SK-N-MC (cell line): ENCODE results near the gene ARHGEF1.
A peak's percentile ranks its signal among the peaks of the same experiment; 100 is the strongest.

Experiments used
- DNase-seq: peaks from one replicate; pipeline ENCODE4 v3.0.0-alpha.2; 2011; ENCODE audit warnings: low read depth, low spot score
- H3K27ac ChIP-seq: fragments of 200-600 bp; sonication (generic); 2 replicates; pipeline ENCODE4 v1.5.1; 2016; ENCODE audit warnings: mixed run types
- H3K36me3 ChIP-seq: fragments of 200-600 bp; sonication (generic); 2 replicates; pipeline ENCODE4 v1.6.1; 2017; ENCODE audit warnings: antibody characterized with exemption, low read length, mixed read lengths; ENCODE audit not compliant: insufficient read depth
- H3K4me3 ChIP-seq: fragments of 200-600 bp; sonication (generic); 2 replicates; pipeline ENCODE4 v1.5.1; 2016
- H3K9ac ChIP-seq: fragments of 200-600 bp; sonication (generic); 2 replicates; pipeline ENCODE4 v1.8.0; 2017; ENCODE audit warnings: mixed run types, mixed read lengths; ENCODE audit not compliant: insufficient read length
- H3K9me3 ChIP-seq: fragments of 200-600 bp; sonication (generic); 2 replicates; pipeline ENCODE4 v1.6.1; 2017; ENCODE audit warnings: low read depth, mild to moderate bottlenecking, antibody characterized with exemption, low read length, moderate library complexity, mixed read lengths
- EZH2 ChIP-seq: fragments of 200-600 bp; sonication (generic); IDR thresholded peaks from one replicate; pipeline ENCODE4 v1.6.1; 2017; ENCODE audit warnings: antibody characterized with exemption
- FOXP2 ChIP-seq: optimal IDR thresholded peaks from 2 replicates; pipeline ENCODE3; 2011; ENCODE audit warnings: mild to moderate bottlenecking, moderate library complexity; ENCODE audit not compliant: insufficient read depth; ENCODE audit errors: extremely low read length, control extremely low read depth
- POLR2AphosphoS5 ChIP-seq: IDR thresholded peaks from 2 replicates; pipeline ENCODE4 v1.6.1; 2012; ENCODE audit warnings: mild to moderate bottlenecking, low read depth, low read length, borderline replicate concordance

Gene ARHGEF1

DNA sequence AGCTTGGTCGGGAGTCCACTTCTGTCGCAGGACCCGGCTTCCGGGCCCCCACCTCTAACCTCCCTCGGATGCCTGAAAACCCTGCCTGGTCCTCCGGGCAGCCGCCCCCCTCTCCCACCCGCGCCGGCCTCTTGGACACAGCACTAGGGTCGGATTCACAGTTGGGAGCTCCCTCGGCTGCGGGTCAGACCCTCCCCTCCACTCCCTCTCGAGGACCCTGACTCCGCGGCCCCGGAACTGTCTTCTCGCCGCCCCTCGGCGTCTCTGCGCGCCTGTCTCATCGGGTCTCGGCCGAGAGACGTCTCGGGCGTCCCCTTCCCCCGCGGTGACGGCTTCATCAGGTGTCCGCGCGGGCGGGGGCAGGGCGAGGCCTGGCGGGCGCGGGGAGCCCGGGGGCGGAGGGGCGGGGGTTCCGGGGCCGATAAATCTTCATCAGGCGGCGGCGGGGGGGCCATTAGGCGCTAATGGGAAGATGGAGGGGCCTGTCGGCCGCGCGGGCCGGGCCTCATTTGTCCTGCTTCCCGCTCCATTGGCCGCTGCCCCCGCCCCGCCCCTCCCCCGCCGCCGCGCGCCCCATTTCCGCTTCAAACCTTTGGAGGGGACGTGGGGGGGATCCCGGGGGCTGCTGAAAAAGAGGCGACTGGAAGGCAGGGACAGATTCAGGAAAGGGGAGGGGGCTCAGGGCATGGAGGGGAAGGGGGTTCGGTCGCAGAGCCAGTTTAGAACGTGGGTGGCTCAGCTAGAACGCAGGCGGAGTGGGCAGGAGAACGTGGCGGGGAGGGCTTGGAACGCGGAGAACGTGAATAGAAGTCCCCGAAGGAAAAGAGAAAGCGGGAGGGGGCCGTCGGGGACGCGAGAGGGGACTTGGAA is 57.1 kb downstream of the ARHGEF1 start:
- Histone ChIP-seq H3K4me3 (no peak overlapping the region; the same call in 1 of the 2 replicates), H3K27ac (no peak overlapping the region), H3K9ac (no peak overlapping the region), H3K36me3 (no peaks in the 10 kb centered on the region), H3K9me3 (no peaks in the 10 kb centered on the region)
- DNase-seq, result no peak
- TF ChIP-seq FOXP2 (no peak), EZH2 (no peak), POLR2AphosphoS5 (no peak)

DNA sequence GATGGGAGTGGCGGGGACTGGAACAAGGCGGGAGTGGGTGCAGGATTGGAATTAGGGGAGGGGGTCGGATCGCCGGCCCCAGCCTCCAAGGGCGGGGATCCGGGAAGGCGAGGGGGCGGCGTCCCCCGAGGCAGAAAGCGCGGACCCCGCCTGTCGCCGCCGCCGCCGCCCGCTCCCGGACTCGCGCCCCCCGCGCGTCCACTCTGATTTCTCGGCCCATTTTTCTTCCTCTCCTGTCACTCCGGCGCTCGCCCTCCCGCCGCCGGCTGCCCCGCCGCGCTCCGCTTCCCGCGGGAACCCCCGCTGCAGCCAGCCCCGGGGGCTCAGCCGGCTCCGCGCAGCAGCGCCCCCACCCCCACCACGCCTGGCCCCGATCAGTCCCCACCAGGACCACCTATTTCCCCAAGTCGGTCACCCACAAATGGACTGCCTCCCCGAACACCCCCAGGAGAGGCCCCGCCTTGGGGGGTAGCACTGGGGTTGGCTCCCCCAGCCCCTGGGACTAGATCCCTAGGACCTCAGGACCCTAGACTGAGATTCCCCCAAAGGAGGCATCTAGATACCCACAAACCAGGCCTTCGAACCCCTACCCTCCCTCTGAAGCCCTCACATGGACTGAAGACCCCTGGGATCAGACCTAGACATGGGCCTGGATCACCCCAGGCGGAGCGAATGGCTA is 57.9 kb downstream of the ARHGEF1 start:
- TF ChIP-seq POLR2AphosphoS5, result no peak
- no peak for TF ChIP-seq EZH2
- no peak for TF ChIP-seq FOXP2
- Histone ChIP-seq H3K27ac (no peak overlapping the region), H3K36me3 (no peaks in the 10 kb centered on the region), H3K9me3 (no peaks in the 10 kb centered on the region), H3K9ac (no peak overlapping the region), H3K4me3 (no peak overlapping the region; the same call in 1 of the 2 replicates)
- no peak for DNase-seq

DNA sequence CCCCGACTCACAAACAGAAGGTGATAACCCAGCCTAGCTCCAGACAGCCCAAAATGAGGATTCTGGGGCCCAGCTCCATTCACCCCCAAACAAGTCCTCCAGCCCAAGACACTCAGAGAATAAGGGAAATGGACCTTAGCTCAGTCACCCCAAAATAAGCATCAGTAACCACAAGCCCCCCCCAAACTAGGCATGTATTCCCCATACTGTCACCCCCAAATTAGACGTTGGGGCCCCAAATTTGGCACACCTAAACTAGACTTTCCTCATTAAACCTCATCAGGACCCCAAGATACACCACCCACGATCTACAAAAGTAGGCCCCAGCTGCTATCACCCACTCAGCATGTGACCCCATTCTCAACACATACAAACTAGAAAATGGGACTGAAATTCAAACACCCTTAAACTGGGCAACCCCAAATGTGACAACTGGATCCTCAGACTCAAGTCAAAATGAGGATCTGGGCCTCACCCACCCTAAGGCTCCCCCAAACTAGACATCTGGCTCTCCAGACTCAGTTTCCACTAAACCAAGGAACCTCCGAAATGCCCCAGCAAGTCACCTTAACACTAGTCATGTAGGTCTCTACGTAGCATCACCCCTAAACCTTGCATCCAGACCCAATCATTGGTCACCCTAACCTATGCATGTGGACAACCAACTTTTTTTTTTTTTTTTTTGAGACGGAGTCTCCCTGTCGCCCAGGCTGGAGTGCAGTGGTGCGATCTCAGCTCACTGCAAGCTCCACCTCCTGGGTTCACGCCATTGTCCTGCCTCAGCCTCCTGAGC is 58.6 kb downstream of the ARHGEF1 start:
- DNase-seq, result no peak
- no peaks in the 10 kb centered on the region for H3K9me3 ChIP-seq
- TF ChIP-seq POLR2AphosphoS5, result no peak
- no peak for TF ChIP-seq EZH2
- no peak for TF ChIP-seq FOXP2
- no peak overlapping the region for H3K4me3 ChIP-seq
- H3K36me3 ChIP-seq, result no peaks in the 10 kb centered on the region
- H3K27ac ChIP-seq, result no peak overlapping the region
- H3K9ac ChIP-seq, result no peak overlapping the region

DNA sequence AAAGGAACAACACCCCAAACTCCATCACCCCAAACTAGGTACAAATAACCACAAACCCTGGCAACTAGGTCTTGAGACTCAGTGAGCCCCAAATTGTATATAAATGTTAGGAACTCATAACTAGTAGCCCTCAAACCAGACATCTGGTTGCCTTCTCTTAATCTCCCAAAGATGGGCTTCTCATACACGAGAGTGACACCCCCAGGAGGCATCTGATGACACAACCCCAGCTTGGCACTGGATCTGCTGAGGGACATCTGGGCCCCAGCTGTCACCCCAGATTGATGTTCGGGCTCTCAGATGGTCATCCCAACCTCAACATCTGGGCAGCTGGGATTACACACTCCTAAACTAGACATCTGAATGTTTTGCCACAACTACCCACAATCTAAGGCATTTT is 61.4 kb downstream of the ARHGEF1 start:
- TF ChIP-seq EZH2 (no peak), FOXP2 (no peak), POLR2AphosphoS5 (no peak)
- DNase-seq, result no peak
- Histone ChIP-seq H3K27ac (no peak overlapping the region), H3K4me3 (no peak overlapping the region), H3K9ac (no peak overlapping the region), H3K9me3 (no peaks in the 10 kb centered on the region), H3K36me3 (no peaks in the 10 kb centered on the region)

DNA sequence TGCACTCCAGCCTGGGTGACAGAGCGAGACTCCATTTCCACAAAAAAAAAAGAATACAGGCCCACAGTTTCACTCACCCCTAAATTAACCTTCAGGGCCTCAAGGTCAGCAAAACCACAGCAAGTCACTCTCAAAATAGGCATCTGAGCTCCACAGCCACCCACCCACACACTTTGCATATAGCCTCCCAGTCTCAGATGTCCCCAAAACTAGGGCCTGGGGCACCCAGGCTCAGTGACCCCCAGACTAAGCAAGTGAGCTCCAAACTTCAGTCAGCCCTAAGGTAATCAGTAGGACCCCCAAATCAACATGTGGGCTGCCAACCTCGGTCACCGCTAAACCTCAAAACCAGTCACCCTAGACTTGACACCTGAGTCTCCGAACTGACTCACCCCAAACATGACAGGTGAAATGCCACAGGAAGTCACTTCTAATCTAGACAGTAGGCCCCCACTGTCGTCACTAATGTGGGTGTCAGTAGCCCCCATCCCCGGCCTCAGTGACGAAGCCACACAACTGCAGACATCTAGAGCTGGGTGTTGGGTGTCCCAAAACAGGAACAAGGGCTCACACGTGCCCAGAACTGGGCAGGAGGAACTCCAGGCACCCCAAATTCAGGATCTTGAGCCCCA is 62.3 kb downstream of the ARHGEF1 start:
- Histone ChIP-seq H3K4me3 (no peak overlapping the region), H3K9me3 (no peaks in the 10 kb centered on the region), H3K27ac (no peak overlapping the region), H3K9ac (no peak overlapping the region), H3K36me3 (no peaks in the 10 kb centered on the region)
- DNase-seq, result no peak
- no peak for TF ChIP-seq EZH2
- TF ChIP-seq FOXP2, result no peak
- TF ChIP-seq POLR2AphosphoS5, result no peak

DNA sequence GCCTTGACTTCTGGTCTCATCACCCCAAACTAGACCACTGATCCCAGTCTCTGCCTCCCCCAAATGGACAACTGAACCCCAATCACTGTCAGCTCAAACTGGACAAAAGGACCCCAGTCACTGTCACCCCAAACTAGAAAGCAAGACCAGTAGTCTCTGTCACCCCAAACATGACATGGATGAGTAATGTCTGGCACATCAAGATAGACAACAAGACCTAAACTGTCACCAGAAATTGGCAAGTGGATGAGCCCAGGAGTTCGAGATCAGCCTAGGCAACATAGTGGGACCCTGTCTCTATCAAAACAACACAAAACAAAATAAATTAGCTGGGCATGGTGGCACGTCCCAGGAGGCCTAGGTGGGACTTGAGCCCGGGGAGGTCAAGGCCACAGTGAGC is 64.1 kb downstream of the ARHGEF1 start:
- no peak overlapping the region for H3K4me3 ChIP-seq
- no peak overlapping the region for H3K9ac ChIP-seq
- H3K27ac ChIP-seq, result no peak overlapping the region
- no peaks in the 10 kb centered on the region for H3K36me3 ChIP-seq
- H3K9me3 ChIP-seq, result no peaks in the 10 kb centered on the region
- TF ChIP-seq POLR2AphosphoS5 (no peak), FOXP2 (no peak), EZH2 (no peak)
- DNase-seq, result no peak

DNA sequence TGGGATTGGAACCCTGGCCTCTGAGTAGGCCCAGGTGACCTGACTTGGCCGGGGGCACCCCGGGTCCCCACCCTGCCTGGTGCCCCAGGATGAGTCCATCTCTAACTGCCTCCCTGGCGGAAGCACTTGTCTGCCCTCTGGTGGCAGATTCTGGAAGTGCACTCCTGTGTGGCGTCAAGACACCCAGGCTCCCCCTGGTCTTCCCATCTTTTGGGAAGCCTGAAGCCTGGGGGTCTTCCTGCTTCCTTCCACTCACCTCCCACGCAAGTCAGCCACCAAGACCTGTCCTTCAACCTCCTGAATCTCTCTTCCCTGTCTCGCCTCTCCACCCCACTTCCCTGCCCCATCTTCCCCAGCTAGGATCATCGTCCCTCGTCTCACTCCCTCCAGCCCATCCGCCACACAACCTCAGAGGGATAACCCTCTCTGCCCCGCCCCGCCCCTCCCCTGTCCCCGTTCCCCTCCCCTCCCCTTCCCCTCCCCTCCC is 68.7 kb downstream of the ARHGEF1 start:
- H3K9me3 ChIP-seq, result no peaks in the 10 kb centered on the region
- H3K9ac ChIP-seq, result no peak overlapping the region
- H3K27ac ChIP-seq, result no peak overlapping the region
- DNase-seq, result no peak
- TF ChIP-seq EZH2 (no peak), POLR2AphosphoS5 (no peak), FOXP2 (no peak)
- H3K36me3 ChIP-seq, result no peaks in the 10 kb centered on the region; the same call in 1 of the 2 replicates
- peak overlapping the region; percentile 29 for H3K4me3 ChIP-seq

DNA sequence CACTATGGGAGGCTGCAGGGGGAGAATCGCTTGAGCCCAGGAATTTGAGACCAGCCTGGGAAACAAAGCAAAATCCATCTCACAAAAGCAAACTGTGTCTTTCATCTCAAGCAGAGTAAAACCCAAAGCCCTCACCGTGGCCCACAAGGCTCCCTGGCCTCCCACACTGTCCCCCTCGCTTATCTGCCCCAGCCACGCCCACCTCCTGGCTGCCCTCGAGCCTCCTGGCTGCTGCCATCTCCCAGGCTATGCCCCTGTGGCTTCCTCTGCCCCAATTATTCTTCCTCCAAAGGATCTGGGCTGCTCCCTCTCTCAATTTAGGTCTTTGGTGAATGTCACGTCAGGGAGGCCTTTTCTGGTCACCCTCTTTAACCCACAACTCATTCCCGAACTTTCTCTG is 72.5 kb downstream of the ARHGEF1 start:
- H3K9ac ChIP-seq, result no peak overlapping the region
- H3K4me3 ChIP-seq, result no peak overlapping the region
- no peak for DNase-seq
- TF ChIP-seq EZH2 (no peak), POLR2AphosphoS5 (no peak), FOXP2 (no peak)
- H3K27ac ChIP-seq, result 0 out of 2 replicates have a peak overlapping the region, but pooled peaks have one; percentile 16
- no peaks in the 10 kb centered on the region for H3K9me3 ChIP-seq
- H3K36me3 ChIP-seq, result no peaks in the 10 kb centered on the region; the same call in 1 of the 2 replicates
